Epithelial cell of esophagus (primary cell): ENCODE measurements around the gene RBBP9.

Experiments
- DNase-seq: peaks from one replicate; pipeline ENCODE4 v3.0.0; 2010; ENCODE audit warnings: low read depth
- H3K4me3 ChIP-seq: 2 replicates; pipeline ENCODE4 v1.5.1; 2011; ENCODE audit warnings: mild to moderate bottlenecking, low read length, control low read depth
- CTCF ChIP-seq: IDR thresholded peaks from 2 replicates; pipeline ENCODE4 v1.5.1; 2011; ENCODE audit warnings: low read depth, mild to moderate bottlenecking, low read length, control low read depth, inconsistent platforms; ENCODE audit not compliant: insufficient read depth; ENCODE audit errors: missing control alignments

Gene RBBP9

DNA sequence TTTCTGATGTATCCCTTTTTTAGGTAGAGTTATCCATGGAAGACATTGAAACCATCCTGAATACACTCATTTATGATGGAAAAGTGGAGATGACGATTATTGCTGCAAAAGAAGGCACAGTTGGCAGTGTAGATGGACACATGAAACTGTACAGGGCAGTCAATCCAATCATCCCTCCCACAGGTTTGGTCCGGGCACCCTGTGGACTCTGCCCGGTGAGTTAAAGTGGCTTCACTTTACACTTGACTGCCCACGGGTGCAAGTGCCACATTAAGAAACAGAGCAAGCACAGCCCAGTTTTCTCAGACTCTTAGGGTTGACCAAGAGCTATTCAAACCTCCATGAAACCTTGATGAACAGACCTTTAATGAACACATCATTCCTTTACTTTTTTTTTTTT is 15.4 kb downstream of the RBBP9 start:
- no peak for TF ChIP-seq CTCF
- no peak overlapping the region for H3K4me3 ChIP-seq
- DNase-seq: no peak

GRCh38 chr20:18477821-18478220 is 19.2 kb downstream of the RBBP9 start:
- no peak for TF ChIP-seq CTCF
- no peak overlapping the region for H3K4me3 ChIP-seq
- DNase-seq: no peak

GRCh38 chr20:18477218-18477617 is 19.8 kb downstream of the RBBP9 start:
- no peak overlapping the region for H3K4me3 ChIP-seq
- no peak for DNase-seq

DNA sequence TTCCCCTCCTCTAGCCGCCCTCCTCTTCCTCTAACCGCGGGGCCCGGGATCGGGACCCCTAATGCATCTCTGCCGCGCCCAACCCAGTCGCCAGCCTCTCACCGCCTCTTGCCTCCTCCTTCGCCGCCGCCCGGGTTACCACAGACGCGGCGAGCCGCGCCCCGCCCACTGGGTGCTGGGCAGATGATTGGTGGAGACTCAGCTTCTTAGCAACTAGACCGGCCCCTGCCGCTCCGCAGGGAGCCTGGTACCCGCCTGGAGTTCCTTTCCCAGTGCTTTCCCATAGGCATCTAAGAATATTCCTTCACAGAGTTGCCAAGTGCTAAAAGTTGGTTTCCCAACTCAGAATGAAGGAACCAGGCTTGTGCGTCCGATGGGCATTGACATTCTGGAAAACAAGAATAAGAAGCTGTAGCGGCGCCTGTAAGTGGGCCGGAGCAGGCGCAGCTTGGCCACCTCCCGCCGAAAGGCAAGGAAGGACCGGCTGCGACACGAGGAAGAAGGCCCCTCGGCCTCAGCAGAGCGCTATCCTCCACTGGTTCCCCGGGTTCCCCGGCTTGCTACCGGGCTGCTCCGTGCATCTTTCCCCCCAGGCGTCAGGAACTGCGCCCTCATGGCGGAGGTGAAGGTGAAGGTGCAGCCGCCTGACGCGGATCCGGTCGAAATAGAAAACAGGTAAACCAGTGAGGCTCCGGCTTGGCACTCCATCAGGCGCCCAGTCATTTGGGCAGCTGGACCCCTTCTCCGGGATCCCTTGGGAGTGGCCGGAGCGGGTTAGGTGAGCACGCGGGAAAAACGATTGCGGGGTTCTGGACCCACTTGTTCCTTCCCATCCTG is 29.9 kb downstream of the RBBP9 start, which contains the start of the genes DZANK1 and POLR3F:
DZANK1 (minus strand) TSS at position 137 of the 837 bp plus-strand sequence. CDS start 1,672 bp downstream, outside the sequence.
POLR3F (plus strand) TSS at position 497 of the 837 bp plus-strand sequence; CDS start at position 614, 117 bp downstream.
- TF ChIP-seq CTCF: no peak
- peak within 1 kb of the TSS; percentile 98 for H3K4me3 ChIP-seq
- DNase-seq: peak; percentile 96

More at GRCh38 chr20:18477218-18477617, 19.8 kb downstream of the RBBP9 start:
- TF ChIP-seq CTCF: no peak

- peak overlapping the region; percentile 98 for H3K4me3 ChIP-seq
- TF ChIP-seq CTCF: no peak
- DNase-seq: no peak
Observed at GRCh38 chr20:18466574-18466893, 30.5 kb downstream of the RBBP9 start.

DNA sequence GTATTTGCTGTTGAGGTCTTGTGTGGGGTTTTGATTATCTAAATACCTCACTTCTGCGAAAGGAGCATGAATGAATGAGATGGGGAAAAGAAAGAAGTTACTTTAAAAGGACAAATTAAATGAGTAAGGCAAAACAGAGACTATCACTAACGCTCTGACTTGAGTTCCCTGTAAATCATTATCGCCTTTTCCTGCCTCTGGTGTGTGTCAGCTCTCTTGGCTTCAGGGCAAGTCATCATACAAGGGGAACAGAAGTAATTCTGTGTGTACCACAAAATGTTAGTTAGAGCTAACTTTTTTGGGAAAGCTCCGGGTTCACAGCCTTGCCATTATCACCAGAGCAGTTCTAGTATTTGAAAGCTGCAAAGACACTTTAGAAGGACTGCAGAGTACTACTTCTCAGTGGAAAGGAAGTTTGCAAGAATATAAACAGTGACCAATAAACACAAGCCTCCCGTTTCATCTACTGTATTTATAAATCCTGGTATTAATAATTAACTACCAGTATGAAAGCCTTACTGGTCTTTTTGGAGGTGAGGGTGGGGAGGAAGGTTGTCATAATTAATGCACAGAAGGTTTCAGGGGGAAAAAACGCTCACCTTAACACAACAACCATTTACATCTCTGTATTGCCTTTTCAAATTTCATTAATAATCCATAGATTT is 31.4 kb downstream of the RBBP9 start:
- TF ChIP-seq CTCF: no peak
- no peak overlapping the region for H3K4me3 ChIP-seq

DNA sequence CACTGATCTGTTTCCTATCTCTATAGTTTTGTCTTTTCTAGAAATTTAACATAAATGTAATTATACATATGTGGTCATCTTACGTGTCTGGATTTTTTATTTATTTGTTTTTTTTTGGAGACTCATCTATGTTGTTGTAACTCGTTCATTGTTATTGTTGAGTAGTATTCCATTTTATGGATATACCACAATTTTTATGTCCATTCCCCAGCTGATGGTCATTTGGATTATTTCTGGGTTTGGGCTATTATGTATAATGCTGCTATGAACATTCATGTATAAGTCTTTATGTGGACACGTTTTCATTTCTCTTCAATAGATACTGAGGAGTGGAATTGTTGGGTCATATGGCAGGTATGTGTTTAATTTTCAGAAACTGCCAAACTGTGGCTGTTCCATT is 40.4 kb downstream of the RBBP9 start:
- no peak for DNase-seq
- TF ChIP-seq CTCF: no peak
- H3K4me3 ChIP-seq: no peak overlapping the region

More for the DNA sequence above, 31.4 kb downstream of the RBBP9 start:
- DNase-seq: no peak
